HG02943 (cell line): ENCODE measurements around the gene CACNG7.
"Not testable (repeated sequence)": the region's sequence is repeated elsewhere in the genome, so short reads cannot be mapped to it uniquely, and the experiment has no call there.

Source experiments
- ATAC-seq: cut with Tn5 transposase; IDR thresholded peaks from one replicate; pipeline ENCODE4 v1.9.1; 2021; ENCODE audit warnings: mild to moderate bottlenecking, low read depth, moderate library complexity; ENCODE audit not compliant: unreplicated experiment

CACNG7 gene

GRCh38 chr19:53947624-53948023, 38.5 kb downstream of the CACNG7 start:
- no peak for ATAC-seq

GRCh38 chr19:53948611-53949010, 39.5 kb downstream of the CACNG7 start:
- not testable (repeated sequence) for ATAC-seq

DNA sequence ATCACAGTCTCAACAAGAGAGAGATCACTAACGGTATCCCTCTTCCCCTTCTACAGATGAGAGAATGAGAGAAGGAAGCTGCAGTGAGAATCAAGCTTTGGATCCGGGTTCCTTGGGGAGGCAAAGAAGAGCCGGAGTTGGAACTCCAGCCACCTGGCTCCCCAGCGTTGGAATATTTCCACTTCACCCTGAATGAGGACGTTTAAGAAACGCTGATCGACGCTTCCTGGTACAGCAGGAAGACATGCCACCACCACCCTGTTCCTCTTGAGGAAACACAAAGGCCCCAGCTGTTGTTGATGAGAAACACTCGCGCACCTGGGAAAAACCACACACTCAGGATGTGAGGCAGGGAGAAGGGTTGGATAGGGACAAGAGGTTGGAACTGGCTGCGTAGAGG, 42.4 kb downstream of the CACNG7 start:
- no peak for ATAC-seq

DNA sequence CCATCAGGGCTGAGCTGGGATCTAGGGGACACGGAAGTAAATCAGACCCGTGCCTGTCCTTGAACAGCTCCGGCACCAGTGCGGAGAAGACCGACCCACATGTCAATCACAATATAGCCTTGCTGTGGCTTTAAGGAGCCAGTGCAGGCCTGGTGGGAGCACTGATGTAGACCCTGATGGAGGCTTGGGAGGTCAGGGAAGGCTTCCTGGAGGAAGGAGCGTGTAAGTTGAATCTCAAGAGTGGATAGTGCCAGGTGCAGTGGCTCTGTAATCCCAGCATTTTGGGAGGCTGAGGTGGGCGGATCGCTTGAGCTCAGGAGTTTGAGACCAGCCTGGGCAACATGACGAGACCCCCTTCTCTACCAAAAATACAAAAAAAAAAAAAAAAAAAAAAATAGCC, 42.9 kb downstream of the CACNG7 start:
- no peak for ATAC-seq

DNA sequence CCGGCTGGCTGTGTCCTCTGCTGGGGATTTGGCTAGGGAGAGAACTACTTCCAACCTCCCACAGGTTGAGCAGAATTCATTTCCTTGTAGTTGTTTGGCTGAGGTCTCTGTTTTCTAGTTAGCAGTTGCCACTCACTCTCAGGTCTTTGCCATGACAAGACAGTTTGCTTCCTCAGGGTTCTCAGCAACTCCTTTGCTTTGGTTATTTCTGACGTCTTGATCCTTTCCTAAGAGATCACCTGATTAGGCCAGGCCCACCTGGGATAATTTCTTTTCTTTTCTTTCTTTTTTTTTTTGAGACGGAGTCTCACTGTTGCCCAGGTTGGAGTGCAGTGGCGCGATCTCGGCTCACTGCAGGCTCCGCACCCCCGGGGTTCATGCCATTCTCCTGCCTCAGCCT, 44.3 kb downstream of the CACNG7 start:
- ATAC-seq: no peak

GRCh38 chr19:53957448-53958167, 48.5 kb downstream of the CACNG7 start:
- no peak for ATAC-seq

- no peak for ATAC-seq
Observed at GRCh38 chr19:53958168-53958571, 49.1 kb downstream of the CACNG7 start.

- no peak for ATAC-seq
Observed at GRCh38 chr19:53958823-53959757, 50.0 kb downstream of the CACNG7 start.

DNA sequence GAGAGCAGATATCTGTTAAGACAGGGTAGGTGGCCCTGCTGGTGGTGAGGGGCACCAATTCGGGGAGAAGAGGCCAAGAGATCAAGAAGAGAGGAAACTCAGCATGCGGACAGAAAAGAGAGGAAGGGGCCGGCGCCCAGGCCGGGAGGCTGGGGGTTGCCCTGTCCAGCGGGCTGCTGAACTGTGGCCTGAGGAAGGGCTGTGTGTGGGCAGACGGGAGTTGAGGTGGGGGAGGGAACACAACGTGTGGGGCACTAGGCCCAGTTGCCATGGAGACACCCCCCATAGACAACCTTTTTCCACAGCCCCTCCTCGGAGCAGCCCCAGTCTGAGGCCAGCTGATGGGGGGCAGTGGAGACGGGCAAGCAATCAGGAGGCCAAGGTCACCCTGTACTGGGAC, 51.1 kb downstream of the CACNG7 start:
- ATAC-seq: no peak

GRCh38 chr19:53960886-53961285, 51.8 kb downstream of the CACNG7 start:
- no peak for ATAC-seq

GRCh38 chr19:53961523-53962356, 52.7 kb downstream of the CACNG7 start:
- no peak for ATAC-seq

DNA sequence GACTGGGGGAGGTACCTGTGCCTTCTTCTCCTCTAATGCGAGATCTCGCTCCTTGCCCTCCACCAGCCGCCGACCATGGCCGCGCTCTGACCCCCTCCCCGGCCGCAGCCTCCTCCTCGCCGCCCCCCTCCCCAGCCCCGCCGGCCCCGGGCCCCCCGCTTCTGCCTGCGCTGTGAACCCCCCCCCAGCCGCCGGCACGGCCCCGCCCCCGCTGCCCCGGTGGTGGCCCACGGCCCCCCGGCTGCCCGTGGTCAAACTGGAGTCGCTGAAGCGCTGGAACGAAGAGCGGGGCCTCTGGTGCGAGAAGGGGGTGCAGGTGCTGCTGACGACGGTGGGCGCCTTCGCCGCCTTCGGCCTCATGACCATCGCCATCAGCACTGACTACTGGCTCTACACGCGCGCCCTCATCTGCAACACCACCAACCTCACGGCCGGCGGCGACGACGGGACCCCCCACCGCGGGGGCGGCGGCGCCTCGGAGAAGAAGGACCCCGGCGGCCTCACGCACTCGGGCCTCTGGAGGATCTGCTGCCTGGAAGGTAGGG, 53.9 kb downstream of the CACNG7 start, which contains the start of gene CACNG8:
CACNG8 (plus strand) TSS at position 51 of the 545 bp plus-strand sequence.
- ATAC-seq: no peak

DNA sequence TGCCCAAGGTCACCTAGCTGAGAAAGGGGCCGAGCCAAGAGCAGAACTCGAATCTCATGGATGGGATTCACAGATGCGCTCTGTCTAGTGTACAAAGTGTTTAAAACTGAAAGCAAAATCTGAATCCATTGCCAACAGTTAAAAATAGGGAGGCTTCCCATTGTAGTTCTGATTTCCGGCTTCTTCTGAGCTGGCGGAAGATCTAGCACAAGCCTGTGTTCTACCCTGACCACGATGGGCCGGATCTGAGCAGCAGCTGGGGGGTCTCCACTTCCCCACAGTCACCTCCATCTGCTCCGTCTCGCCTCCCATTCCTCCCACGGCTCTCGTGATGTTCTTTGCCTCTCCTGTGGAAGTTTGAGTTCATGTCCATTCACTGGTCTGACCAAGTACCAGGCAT, 56.0 kb downstream of the CACNG7 start:
- ATAC-seq: no peak

- no peak for ATAC-seq
Observed at GRCh38 chr19:53966931-53967330, 57.9 kb downstream of the CACNG7 start.

GRCh38 chr19:53969366-53969765, 60.3 kb downstream of the CACNG7 start:
- no peak for ATAC-seq

DNA sequence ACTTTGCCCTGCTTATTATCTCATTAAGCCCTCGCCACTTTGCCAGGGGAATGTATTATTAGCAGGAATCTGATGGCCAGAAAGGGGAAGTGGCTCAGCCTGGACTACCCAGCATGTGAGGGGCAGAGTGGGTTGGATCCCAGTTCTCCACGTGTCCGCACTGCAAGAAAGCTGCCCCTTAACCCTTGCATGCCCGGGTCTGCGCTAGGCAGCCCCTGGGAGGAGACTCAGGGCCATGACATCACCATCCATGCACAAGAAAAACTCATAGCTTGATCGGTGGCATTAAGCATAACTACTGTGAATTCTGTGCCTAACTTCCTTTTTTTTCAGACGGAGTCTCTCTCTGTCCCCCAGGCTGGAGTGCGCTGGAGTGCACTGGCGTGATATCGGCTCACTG, 62.6 kb downstream of the CACNG7 start:
- ATAC-seq: no peak

DNA sequence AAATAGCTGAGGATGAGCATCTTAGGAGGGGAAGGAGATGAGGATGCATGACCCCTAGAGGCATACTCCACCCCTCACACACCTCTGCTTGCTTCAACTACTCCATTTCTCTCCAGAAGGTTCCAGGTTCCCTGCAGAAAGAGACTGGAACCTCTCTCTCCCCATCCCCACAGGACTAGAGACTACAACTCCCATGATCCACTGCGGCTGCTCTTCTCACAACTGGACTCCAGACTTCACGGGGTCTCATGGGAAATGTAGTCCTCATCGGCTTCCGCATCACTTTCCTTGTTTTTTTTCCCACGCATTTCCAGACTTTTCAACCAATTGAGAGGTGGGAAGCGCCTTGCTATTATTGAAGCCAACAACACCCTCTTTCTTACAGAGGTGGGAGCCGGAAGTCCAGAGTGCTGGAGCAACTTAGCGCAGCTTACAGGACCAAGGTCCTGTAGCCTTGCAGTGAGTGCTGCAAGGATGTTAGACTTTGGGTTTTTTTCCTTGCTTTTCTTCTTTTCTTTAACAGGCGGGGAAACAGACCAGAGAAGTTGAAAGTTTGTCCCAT, 68.4 kb downstream of the CACNG7 start:
- ATAC-seq: no peak

DNA sequence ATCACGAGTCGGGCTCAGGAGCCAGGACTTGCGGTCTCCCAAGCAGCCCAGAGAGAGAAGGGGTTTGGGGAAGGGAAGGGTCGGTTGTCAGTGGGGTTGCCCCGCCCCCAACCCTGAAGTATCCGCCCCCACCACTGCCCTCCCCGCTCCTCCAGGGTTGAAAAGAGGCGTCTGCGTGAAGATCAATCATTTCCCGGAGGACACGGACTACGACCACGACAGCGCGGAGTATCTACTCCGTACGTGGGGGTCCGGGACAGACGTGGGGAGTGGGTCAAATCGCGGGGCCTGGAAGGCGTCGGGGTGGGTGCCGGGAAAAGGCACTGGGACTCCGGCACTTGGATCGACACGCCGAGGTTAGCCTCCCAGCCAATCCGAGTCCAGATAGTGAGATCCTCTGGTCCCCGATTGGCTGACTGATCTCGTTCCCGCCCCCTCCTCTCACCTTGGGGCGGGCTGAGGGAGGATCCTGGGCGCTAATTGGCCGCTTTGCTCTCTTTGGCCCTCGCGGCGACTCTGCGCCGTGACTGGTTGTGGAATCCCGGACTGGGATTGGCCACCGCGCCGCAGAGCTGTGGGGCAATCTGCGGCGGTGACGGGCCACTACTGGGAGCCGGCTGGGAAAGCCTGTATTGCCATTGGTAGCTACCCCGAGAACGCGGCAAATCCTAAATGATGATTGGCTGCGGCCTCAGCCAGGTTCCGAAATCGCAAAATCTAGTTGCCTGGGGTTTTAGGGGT, 69.1 kb downstream of the CACNG7 start:
- ATAC-seq: no peak

DNA sequence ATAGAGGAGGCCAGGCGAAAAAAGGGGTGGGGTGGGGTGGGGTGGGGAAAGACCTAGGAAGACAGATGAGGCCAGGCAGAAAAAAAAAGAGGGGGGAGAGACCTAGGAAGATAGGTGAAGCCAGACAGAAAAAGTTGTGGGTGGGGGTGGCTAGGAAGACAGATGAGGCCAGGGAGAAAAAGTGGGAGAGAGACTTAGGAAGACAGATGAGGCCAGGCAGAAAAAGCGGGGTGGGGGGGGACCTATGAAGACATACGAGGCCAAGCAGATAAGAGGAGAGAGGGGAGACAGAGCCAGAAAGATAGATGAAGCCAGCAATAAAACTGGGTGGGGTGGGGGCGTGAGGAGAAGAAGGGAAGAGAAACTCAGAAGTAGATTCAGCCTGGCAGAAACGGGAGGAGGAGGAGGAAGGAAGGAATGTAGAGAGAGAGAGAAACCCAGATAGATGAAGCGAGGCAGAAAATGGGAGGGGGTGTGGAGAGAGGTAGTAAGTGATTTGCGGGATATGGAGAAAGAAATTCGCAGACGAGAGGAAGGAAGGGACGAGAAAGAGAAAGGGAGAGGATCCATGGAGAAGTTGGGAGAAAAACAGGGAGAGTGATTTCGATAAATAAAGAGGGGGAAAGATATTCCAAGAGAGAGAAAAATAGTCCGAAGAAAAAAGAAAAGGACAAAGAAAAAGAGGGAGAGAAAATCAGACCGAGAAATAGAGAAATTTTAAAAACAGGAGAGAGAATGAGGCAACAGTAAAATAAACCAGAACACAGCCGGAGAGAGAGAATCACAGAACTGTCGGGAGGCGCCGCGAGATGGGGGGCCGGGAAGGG, 70.1 kb downstream of the CACNG7 start:
- ATAC-seq: no peak
